ENCODE measurements around the gene FRMD8.
"Not testable (repeated sequence)": the region's sequence is repeated elsewhere in the genome, so short reads cannot be mapped to it uniquely, and the experiment has no call there.

Gene FRMD8

DNA sequence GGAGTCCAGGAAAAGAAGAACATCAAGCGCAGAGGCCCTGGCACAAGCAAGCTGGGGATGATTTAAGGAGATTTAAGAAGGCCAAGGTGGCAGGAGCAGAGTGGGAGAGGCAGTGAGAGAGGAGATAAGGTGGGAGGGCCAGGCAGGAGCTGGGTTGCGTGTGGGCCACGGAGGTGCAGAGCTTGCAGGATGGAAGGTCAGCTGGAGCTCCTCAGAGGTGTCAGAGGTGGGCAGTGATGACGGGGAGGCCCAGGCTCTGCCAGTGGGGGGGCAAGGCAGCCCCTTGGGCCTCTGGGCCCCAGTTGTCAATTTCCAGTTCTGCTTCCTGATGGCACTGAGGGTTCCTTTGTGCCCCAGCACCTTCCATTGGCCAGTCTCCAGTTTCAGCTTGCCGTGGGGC lies 6.5 kb downstream of the FRMD8 start:
- DNase-seq (ENCODE audit: low read depth) = no peak

GRCh38 chr11:65393513-65394079 lies 7.2 kb downstream of the FRMD8 start:
- no peak for DNase-seq (ENCODE audit: low read depth)

DNA sequence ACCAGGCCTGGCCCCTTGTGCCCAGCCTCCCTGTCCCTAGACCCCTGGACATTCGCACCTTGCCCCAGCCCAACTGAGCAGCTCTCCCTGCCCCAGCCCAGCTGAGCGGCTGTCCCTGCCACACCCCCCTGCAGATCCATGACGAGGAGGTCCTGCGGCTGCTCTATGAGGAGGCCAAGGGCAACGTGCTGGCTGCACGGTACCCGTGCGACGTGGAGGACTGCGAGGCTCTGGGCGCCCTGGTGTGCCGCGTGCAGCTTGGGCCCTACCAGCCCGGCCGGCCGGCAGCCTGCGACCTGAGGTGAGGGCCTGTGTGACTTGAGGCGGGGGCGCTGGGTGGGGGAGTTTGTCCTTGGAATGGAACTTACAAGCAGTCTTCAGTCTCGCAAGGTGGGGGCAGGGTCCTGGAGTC lies 7.7 kb downstream of the FRMD8 start:
- no peak for DNase-seq (ENCODE audit: low read depth)

DNA sequence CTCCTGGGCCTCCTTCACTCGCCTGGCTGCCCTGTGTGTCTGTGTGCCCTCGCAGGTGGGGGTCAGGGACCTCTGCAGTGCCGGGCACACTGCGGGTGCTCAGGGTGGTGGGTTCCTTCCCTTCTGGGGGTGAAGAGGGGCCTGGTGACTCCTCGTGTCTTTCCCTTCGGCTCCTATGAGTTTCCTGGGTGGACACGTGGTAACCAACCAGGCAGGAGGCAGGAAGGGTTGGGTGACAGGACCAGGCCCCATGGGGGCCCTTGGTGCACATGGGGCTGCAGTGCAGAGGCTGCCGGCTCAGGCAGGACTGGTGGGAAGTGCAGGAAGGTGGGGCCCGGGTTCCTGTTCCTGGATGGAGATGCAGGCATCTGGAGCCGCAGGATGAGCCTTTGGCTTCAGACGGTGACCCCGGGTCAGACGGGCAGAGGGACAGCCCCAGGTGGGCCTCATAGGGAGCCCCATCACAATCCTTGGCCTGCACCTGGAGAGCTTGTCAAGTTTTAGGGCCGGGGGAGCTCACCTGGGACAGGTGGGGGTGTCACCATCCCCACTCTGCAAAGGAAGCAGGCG lies 9.6 kb downstream of the FRMD8 start:
- no peak for DNase-seq (ENCODE audit: low read depth)

DNA sequence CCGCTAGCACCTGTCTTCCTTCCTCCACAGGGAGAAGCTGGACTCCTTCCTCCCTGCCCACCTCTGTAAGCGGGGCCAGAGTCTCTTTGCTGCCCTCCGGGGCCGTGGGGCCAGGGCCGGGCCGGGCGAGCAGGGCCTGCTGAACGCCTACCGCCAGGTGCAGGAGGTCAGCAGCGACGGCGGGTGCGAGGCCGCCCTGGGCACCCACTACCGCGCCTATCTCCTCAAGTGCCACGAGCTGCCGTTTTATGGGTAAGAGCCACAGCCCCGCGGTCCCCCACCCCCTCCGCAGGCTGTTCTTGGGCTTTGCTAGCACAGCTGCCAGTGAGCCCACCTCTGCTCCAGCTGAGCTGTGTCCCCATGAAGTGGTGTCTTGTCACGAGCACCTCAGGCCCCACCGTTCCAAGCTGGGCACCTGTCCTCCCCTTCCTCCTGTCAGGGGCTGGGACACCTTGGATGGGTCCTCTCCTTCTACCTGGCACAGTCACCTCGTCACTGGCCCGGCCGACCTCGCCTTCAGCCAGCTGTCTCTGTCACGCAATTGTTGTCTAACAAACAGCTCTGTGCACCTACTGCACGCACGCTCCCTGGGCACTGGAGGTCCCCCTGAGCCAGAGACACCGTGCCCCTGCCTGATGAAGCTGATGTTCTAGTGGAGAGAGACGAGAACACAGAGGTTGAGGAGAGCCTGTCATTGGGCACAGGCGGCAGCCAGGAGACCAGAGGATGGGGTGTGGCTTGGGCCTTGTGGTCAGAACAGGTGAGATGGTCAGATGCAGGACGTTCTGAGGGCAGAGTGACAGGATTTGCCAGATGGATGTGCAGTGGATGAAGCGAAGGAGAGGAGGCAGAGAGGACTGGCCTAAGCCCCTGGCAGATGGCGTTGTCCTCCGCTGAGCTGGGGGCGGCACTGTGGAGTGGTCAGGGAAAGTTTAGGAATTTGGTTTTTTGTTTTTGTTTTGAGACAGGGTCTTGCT lies 10.6 kb downstream of the FRMD8 start:
- DNase-seq (ENCODE audit: low read depth) = no peak

DNA sequence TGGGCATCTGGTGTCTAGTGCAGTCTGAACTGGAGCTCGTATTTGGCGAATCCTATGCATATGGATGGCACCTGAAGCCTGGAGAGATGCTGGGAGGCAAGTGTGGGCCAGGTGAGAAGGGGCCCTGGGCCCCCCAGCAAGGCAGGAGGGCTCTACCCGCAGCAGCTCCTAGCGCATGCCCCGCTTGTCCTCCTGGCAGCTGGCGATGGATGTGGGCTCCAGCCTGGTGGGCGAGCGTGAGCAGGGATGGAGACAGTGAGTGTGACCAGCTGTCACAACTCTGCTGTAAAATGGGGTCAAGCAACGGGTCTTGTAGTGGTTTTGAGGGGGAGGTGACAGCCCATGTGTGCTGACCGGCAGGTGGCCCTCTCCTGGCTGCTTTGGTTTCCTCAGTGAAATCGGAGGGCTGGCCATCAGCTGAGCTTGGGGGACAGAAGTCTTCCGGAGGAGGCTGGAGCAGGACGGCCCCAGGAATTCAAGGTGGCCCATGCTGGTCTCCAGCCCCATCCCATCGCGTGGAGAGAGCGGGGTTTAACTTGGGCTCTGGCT lies 12.0 kb downstream of the FRMD8 start:
- no peak for DNase-seq (ENCODE audit: low read depth)

DNA sequence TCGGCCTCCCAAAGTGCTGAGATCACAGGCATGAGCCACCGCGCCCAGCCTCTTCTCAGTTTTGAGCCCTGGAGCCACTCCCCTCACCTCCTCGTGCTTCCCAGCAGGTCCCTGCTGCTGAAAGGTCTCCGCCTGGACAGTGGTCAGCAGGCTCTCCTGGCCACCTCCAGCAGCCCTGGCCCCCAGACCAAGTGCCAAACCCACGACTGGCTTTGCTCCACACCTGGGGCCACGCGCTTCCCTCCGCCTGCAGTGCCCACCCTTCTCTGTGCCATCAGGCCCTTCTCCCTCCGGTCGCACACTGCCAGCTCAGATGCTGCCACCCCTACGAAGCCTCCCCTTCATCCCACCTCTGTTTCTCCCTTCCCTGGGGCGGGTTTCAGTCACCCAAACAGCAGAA lies 12.8 kb downstream of the FRMD8 start:
- DNase-seq (ENCODE audit: low read depth) = no peak

DNA sequence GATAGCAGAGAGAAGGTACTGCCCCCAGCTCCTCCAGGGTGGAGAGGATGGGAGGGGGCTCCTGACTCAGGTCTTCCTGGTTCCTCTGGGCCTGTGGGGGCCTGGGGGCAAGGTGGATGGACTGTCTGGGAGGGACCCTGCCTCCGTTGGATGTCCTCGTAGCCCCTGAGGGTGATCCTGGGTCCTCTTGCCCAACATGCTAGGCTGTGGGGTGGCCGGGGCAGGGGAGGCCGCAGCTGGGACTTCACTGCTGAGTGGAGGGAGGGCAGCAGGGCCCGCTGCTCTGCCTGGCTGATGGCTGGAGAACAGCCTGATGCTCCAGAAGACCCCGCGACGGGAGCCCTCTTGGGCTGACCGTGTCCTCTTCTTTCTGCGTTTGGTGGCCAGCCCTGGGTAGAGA lies 13.4 kb downstream of the FRMD8 start:
- no peak for DNase-seq (ENCODE audit: low read depth)

DNA sequence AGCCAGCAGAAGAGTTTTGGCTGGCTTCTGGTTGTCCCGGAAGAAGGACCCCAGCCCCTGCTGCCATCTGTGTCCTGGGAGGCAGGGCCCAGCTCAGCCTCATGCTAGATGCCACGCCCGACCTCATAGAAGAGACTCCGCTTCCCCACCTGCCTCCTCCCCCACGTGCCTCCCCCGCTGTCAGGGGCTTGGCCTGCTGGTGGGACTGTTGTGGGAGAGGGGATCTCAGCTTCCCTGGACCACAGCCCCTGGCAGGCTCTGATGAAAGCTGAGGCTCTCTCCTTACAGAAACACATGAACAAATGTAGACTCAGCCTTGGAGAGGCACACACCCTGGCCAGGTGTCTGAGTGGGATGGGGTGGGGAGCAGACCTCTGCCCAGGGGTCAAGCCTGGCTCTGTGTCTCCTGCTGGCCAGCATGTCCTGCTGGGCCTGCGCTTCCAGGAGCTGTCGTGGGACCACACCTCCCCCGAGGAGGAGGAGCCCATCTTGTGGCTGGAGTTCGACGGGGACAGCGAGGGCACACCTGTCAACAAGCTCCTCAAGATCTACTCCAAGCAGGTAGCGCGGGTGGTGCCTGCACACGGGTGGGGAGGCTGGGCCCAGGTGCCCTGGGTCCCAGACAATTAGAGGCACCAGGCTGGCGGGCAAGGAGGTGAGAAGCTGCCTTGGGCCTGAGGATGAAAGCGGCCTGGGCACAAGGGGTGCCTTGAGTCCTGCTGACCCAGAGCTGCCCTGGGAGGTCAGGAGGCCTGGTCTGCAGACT lies 14.1 kb downstream of the FRMD8 start:
- DNase-seq (ENCODE audit: low read depth) = no peak

DNA sequence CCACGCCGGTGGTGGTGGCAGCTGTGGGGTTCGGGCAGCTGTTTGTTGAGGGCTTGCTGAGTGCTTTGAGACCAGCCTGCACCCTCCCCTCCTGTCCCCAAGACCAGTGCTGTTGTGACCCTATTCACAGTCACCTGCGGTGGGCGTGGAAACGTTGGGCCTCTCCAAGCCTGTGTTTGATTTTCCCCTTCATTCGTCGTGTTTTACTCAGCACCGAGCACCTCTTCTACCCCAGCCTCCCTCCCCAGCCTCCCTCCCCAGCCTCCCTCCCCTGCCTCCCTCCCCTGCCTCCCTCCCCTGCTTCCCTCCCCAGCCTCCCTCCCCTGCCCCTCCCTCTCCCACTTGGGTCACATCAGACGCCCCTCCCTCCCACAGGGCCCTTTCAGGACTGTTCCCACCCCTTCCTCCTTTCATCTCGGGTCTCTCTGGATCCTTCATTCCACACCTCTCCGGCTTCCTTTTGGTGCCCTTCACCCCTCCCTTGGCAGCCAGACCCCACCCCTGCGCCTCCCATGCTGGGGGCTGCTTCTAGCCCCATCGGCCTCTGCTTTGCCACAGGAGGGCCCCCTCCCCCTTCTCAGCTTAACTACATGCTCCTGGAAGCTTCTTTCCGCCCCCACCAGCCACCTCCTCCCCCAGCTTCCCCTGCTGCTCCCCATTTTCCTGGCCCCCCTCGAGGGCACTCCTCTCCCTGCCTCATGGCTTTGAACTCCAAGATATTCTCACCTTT lies 14.8 kb downstream of the FRMD8 start:
- no peak for DNase-seq (ENCODE audit: low read depth)

- no peak for DNase-seq (ENCODE audit: low read depth)
These were observed 15.4 kb downstream of the FRMD8 start for GRCh38 chr11:65401803-65402248.

GRCh38 chr11:65402790-65403189 lies 16.4 kb downstream of the FRMD8 start:
- DNase-seq (ENCODE audit: low read depth) = no peak

- no peak for DNase-seq (ENCODE audit: low read depth)
These were observed 17.2 kb downstream of the FRMD8 start for GRCh38 chr11:65403607-65404121.

- no peak for DNase-seq (ENCODE audit: low read depth)
These were observed 17.8 kb downstream of the FRMD8 start for GRCh38 chr11:65404210-65404609.

DNA sequence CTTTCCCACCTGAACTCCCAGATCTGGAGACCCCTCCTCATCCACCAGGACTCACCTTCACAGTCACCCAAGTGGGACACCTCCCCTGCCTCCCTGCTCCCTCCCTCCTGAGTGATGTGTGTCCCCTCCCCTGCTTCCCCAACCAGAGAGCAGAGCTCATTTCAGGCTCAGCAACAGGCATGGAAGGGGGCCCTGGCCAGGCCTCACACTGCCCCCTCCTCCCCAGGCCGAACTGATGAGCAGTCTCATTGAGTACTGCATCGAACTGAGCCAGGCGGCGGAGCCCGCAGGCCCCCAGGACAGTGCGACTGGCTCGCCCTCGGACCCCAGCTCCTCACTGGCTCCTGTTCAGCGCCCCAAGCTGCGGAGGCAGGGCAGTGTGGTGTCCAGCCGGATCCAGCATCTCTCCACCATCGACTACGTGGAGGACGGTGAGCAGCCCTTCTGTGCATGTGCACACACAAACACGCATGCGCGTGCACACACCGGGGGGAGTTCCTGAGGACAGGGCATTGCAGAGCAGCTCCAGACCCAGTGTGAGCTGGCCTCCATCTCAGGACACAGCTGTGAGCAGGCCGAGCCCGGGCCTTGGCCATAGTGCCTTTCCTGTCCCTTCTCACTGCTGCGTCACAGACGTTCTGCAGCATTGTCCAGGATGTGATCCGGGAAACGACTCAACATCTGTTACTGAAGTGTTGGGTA lies 18.4 kb downstream of the FRMD8 start:
- DNase-seq (ENCODE audit: low read depth) = no peak

DNA sequence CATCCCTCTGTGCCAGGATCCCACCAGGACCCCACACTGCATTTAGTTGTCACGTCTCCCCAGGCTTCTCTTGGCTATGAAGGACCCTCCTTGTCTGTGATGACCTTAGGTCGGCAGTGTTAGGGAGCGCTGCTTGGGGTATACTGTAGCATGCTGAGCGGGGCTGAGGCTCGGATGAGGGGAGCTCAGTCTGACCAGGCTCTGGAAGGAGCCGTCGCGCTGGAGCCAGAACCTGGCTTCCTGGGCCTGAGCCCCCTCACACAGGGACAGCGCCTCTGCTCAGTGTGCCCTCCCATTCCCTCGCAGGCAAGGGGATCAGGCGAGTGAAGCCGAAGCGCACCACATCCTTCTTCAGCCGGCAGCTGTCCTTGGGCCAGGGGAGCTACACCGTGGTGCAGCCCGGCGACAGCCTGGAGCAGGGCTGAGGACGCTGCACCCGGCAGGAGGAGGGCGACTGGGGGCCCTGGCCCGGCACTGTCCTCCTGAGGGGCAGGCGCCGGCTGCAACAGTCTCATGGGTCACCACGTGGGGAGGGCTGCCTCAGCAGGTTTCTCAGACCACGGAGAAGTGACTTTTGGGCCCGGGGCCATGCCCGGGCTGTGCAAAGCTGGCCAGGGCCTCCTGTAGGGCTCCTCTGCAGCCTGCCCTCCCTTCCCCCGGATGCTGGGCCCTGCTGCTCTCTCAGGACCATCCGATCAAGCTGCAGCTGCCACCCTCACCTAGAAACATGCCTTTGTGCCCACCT lies 24.7 kb downstream of the FRMD8 start:
- DNase-seq (ENCODE audit: low read depth) = no peak

GRCh38 chr11:65411681-65412070 lies 25.2 kb downstream of the FRMD8 start:
- no peak for DNase-seq (ENCODE audit: low read depth)

DNA sequence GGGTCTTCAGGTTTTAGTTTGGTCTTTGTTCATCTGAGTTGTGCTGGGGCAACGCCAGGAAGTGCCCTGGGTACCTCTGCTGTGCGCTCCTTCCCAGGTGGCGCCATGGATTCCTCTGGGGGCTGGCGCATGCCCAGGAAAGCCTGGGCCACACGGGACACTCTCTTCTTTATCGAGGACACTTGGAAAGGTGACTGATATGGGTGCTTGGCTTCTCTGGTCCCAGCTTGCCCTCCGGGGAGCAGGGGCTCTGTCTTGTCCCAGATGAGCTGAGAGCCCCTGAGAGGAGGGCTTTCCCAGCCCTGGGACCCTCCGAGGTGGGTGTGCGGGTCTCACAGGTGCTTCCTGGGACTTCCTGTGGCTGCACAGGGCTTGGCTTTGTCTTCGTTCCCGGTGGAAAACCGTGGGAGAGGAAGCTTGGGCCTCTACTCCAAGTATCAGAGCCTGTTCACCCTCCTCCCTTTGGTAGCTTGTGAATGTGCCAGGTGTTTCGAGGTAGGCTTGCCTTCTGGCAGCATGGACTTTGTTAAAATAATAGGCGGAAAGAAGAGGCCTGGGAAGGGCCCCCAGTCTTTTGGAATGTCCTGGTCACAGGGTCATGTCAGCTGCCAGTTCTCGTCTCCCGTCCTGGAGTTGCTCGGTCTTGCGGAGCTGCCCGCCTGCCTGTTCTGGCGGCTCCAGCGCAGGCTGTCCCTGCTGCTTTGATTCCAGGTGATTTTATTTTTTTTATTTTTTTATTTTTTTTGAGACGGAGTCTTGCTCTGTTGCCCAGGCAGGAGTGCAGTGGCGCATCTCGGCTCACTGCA lies 26.0 kb downstream of the FRMD8 start:
- no peak for DNase-seq (ENCODE audit: low read depth)

- not testable (repeated sequence) for DNase-seq (ENCODE audit: low read depth)
These were observed 26.7 kb downstream of the FRMD8 start for GRCh38 chr11:65413077-65413664.
